HepG2 (cell line): ENCODE results near the gene ONECUT2. TPM values are rescaled to one million over a fixed set of nuclear protein-coding genes. Genes with fewer than 3 reads are reported as not detected.

Experiments
- ARID3A ChIP-seq: IDR thresholded peaks from 2 replicates; pipeline ENCODE4 v1.6.1; 2012; ENCODE audit warnings: low read depth, low read length, improper control_type of control experiment
- ATF6 ChIP-seq: sonication (generic); formaldehyde crosslinking; conservative IDR thresholded peaks from 2 replicates; pipeline ENCODE4 v1.4.0; 2020; ENCODE audit warnings: missing genetic modification reagents
- CEBPG ChIP-seq: IDR thresholded peaks from 2 replicates; pipeline ENCODE4 v1.6.1; 2016
- HNF4G ChIP-seq, 2 experiments: sonication (generic) in 1 of 2; formaldehyde crosslinking in 1 of 2; IDR thresholded peaks; 2 replicates each; pipeline versions ENCODE4 v1.4.0 to v1.6.1; 2011 to 2020; ENCODE audit warnings: borderline replicate concordance in 2 of 2, low read depth in 2 of 2, mild to moderate bottlenecking in 2 of 2, low read length in 1 of 2, missing genetic modification reagents in 1 of 2, moderate library complexity in 1 of 2
- JUNB ChIP-seq: sonication (generic); formaldehyde crosslinking; IDR thresholded peaks from 2 replicates; pipeline ENCODE4 v1.8.0; 2022; ENCODE audit warnings: missing genetic modification reagents, mild to moderate bottlenecking, borderline replicate concordance
- PLSCR1 ChIP-seq: sonication (generic); formaldehyde crosslinking; IDR thresholded peaks from 2 replicates; pipeline ENCODE4 v1.5.0; 2020; ENCODE audit warnings: missing genetic modification reagents, mild to moderate bottlenecking, borderline replicate concordance
- SMARCE1 ChIP-seq: fragments of 450-650 bp; IDR thresholded peaks from 2 replicates; pipeline ENCODE4 v1.6.1; 2017; ENCODE audit warnings: borderline replicate concordance
- SOX13 ChIP-seq, 3 experiments: fragments of 450-650 bp in 1 of 3; sonication (generic) in 1 of 3; formaldehyde crosslinking in 1 of 3; IDR thresholded peaks in 2 of 3; conservative IDR thresholded peaks in 1 of 3; 2 replicates each; pipeline versions ENCODE4 v1.5.0 to v1.6.1; 2016 to 2020; ENCODE audit warnings: antibody characterized with exemption in 1 of 3, mild to moderate bottlenecking in 1 of 3, missing compliant biosample characterization in 1 of 3, missing genetic modification reagents in 1 of 3, moderate library complexity in 1 of 3
- UBTF ChIP-seq: sonication (generic); formaldehyde crosslinking; IDR thresholded peaks from 2 replicates; pipeline ENCODE4 v1.4.0; 2020; ENCODE audit warnings: mild to moderate bottlenecking, missing genetic modification reagents
- ZBTB14 ChIP-seq: sonication (generic); formaldehyde crosslinking; IDR thresholded peaks from 2 replicates; pipeline ENCODE4 v1.4.0; 2020; ENCODE audit warnings: missing genetic modification reagents
- polyA plus RNA-seq, 8 experiments: library from polyadenylated mRNA; depleted of rRNA in 3 of 8; stranded (reverse) in 7 of 8; unstranded in 1 of 8; fragments of >200 nt; fragmentation: Illumina TruSeq in 4 of 8; extraction: Trizol in 4 of 8; gene quantifications; 2 replicates each; pipeline versions ENCODE4 v1.2.1 to v1.2.3, GENCODE V29; 2011 to 2016; ENCODE audit warnings: low read depth in 4 of 8, missing spikeins in 1 of 8, mixed read lengths in 1 of 8; ENCODE audit not compliant: insufficient read depth in 1 of 8
- total RNA-seq, 5 experiments: library from RNA; depleted of rRNA; stranded (reverse); fragments of >200 nt; fragmentation: Illumina TruSeq; extraction: Trizol; gene quantifications; 2 replicates each; pipeline ENCODE4 v1.2.3, GENCODE V29; 2016; ENCODE audit warnings: low read depth in 1 of 5

The ONECUT2 gene
- total and polyA plus RNA-seq, 2 of the 13 experiments (the other 11 are each of a cell fraction or from before 2014, with no cell fraction given), result 3.0 to 3.2 TPM

- TF ChIP-seq ATF6 (no peak), ZBTB14 (CRISPR knock-in tag) (no peak), PLSCR1 (CRISPR knock-in tag) (no peak), SMARCE1 (no peak), SOX13 (IDR thresholded peaks at IDR 0.05) (no peak), SOX13 (CRISPR knock-in tag; conservative IDR thresholded peaks at IDR 0.05 in 1 of 2, IDR thresholded peaks at IDR 0.05 in 1 of 2) (peak in 1 of 2 experiments; percentile 49; a peak in 1 of 4 replicates), CEBPG (no peak), UBTF (CRISPR knock-in tag) (no peak), HNF4G (IDR thresholded peaks at IDR 0.05; ENCODE audit: borderline replicate concordance, low read depth, low read length) (peak; percentile 20; the same call in 1 of the 2 replicates), HNF4G (CRISPR knock-in tag; IDR thresholded peaks at IDR 0.05; ENCODE audit: borderline replicate concordance, low read depth) (no peak), ARID3A (no peak), JUNB (CRISPR knock-in tag) (no peak)
Measured at GRCh38 chr18:57533868-57534510, 98.8 kb downstream of the ONECUT2 start (continued).
